GM23248 (cell line): Measurements from ENCODE around the gene PLCB1. TPM values are rescaled to one million over a fixed set of nuclear protein-coding genes. Genes with fewer than 3 reads are reported as not detected.
A peak's percentile ranks its signal among the peaks of the same experiment; 100 is the strongest.

Source experiments
- DNase-seq: peaks from one replicate; pipeline ENCODE4 v3.0.0-alpha.2; 2015
- H2AFZ ChIP-seq: fragments of 200-600 bp; sonication (generic); 2 replicates; pipeline ENCODE4 v1.6.1; 2016; ENCODE audit warnings: antibody characterized with exemption
- H3F3A ChIP-seq: fragments of 200-600 bp; sonication (generic); 2 replicates; pipeline ENCODE4 v1.6.1; 2016; ENCODE audit warnings: mild to moderate bottlenecking, antibody characterized with exemption, mixed run types; ENCODE audit not compliant: insufficient read depth
- H3K27ac ChIP-seq: fragments of 200-600 bp; sonication (generic); 2 replicates; pipeline ENCODE4 v1.5.1; 2016; ENCODE audit warnings: mild to moderate bottlenecking
- H3K27me3 ChIP-seq: fragments of 200-600 bp; sonication (generic); replicated peaks from 2 replicates; pipeline ENCODE4 v1.6.1; 2016; ENCODE audit warnings: mild to moderate bottlenecking; ENCODE audit not compliant: insufficient read depth
- H3K36me3 ChIP-seq: fragments of 200-600 bp; sonication (generic); 2 replicates; pipeline ENCODE4 v1.6.1; 2016; ENCODE audit warnings: low read depth, mild to moderate bottlenecking
- H3K4me1 ChIP-seq: fragments of 200-600 bp; sonication (generic); 2 replicates; pipeline ENCODE4 v1.6.1; 2016; ENCODE audit warnings: mild to moderate bottlenecking; ENCODE audit not compliant: insufficient read depth
- H3K4me2 ChIP-seq: fragments of 200-600 bp; sonication (generic); one replicate; pipeline ENCODE4 v1.6.1; 2016; ENCODE audit warnings: mild to moderate bottlenecking; ENCODE audit not compliant: unreplicated experiment
- H3K4me3 ChIP-seq: fragments of 200-600 bp; sonication (generic); 2 replicates; pipeline ENCODE4 v1.5.1; 2016; ENCODE audit warnings: mild to moderate bottlenecking
- H3K79me2 ChIP-seq: fragments of 200-600 bp; sonication (generic); 2 replicates; pipeline ENCODE4 v1.6.1; 2016; ENCODE audit warnings: mild to moderate bottlenecking; ENCODE audit not compliant: insufficient read depth
- H3K9ac ChIP-seq: fragments of 200-600 bp; sonication (generic); 2 replicates; pipeline ENCODE4 v1.6.1; 2016; ENCODE audit warnings: mild to moderate bottlenecking
- H3K9me2 ChIP-seq: fragments of 200-600 bp; sonication (generic); 2 replicates; pipeline ENCODE4 v1.6.1; 2016; ENCODE audit warnings: mixed run types, mild to moderate bottlenecking, moderate library complexity; ENCODE audit not compliant: insufficient read depth
- H3K9me3 ChIP-seq: fragments of 200-600 bp; sonication (generic); one replicate; pipeline ENCODE4 v1.6.1; 2017; ENCODE audit warnings: low read depth
- H4K20me1 ChIP-seq: fragments of 200-600 bp; sonication (generic); 2 replicates; pipeline ENCODE4 v1.6.0; 2016; ENCODE audit not compliant: insufficient read depth
- EZH2 ChIP-seq: fragments of 200-600 bp; sonication (generic); IDR thresholded peaks from 2 replicates; pipeline ENCODE4 v1.6.1; 2018; ENCODE audit warnings: antibody characterized with exemption, mild to moderate bottlenecking; ENCODE audit not compliant: insufficient read depth, poor library complexity, severe bottlenecking
- EZH2phosphoT487 ChIP-seq: fragments of 200-600 bp; sonication (generic); IDR thresholded peaks from 2 replicates; pipeline ENCODE4 v1.6.1; 2018; ENCODE audit warnings: antibody characterized with exemption, moderate library complexity, mild to moderate bottlenecking, low read depth; ENCODE audit not compliant: insufficient read depth
- WGBS, 2 experiments: methylation state at CpG; one replicate each; pipeline ENCODE4 v1.1.6; 2015 to 2017; ENCODE audit warnings: low lambda C conversion rate in 2 of 2, low coverage in 1 of 2; ENCODE audit errors: missing lambda C conversion rate in 2 of 2; 5-methylcytosine and 5-hydroxymethylcytosine counted together
- in situ Hi-C: fragments of 300-500 bp; cut with MboI; formaldehyde crosslinking; loops from 2 replicates; pipeline ENCODE4 v1.15.0; 2020
- polyA plus RNA-seq: library from polyadenylated mRNA; unstranded; fragments of >200 nt; fragmentation: Nextera tagmentation; extraction: Ambion mirVana; gene quantifications from 2 replicates; pipeline ENCODE4 v1.2.1, GENCODE V29; 2016
- total RNA-seq: library from RNA; depleted of rRNA; stranded (reverse); fragments of >200 nt; shearing (Covaris generic); gene quantifications from 2 replicates; pipeline ENCODE4 v1.2.3, GENCODE V29; 2014

PLCB1 gene
- total and polyA plus RNA-seq, 2 experiments from 2014 or later: 3.7 to 12.8 TPM

DNA sequence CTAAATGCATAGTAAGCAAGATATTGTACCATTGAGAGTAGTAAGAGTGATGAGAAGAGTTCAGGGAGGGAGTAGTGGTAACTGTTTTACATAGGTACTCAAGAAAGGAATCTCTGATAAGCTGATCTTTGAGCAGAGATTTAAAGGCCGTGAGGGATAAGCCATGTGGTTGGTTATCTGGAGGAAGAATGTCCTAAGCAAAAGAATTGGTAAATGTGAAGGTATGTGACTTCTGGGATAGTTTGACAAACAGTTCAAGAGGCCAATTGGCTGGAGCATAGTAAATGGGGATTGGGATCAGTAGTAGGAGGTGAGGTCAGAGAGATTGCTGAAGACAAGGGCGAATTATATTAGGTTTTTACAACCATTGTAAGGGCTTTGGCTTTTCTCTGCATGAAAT lies 40.1 kb downstream of the PLCB1 start:
- Histone ChIP-seq H3K36me3 (no peaks in the 10 kb centered on the region), H3K79me2 (no peaks in the 10 kb centered on the region), H2AFZ (no peak overlapping the region), H3F3A (no peaks in the 10 kb centered on the region), H3K4me1 (no peaks in the 10 kb centered on the region), H3K9me2 (0 out of 2 replicates have a peak, but pooled peaks cover 4% of the 10 kb centered on the region), H3K9ac (no peak overlapping the region), H3K4me2 (no peak overlapping the region), H3K4me3 (no peak overlapping the region), H4K20me1 (no peaks in the 10 kb centered on the region), H3K9me3 (no peaks in the 10 kb centered on the region), H3K27me3 (no peaks in the 10 kb centered on the region), H3K27ac (no peak overlapping the region)
- TF ChIP-seq EZH2phosphoT487 (no peak), EZH2 (no peak)
- 89 to 94% methylated on average over 2 of the region's 2 CpGs for whole genome bisulfite sequencing, 2 experiments
- in situ Hi-C loops: no loop called here
- no peak for DNase-seq

DNA sequence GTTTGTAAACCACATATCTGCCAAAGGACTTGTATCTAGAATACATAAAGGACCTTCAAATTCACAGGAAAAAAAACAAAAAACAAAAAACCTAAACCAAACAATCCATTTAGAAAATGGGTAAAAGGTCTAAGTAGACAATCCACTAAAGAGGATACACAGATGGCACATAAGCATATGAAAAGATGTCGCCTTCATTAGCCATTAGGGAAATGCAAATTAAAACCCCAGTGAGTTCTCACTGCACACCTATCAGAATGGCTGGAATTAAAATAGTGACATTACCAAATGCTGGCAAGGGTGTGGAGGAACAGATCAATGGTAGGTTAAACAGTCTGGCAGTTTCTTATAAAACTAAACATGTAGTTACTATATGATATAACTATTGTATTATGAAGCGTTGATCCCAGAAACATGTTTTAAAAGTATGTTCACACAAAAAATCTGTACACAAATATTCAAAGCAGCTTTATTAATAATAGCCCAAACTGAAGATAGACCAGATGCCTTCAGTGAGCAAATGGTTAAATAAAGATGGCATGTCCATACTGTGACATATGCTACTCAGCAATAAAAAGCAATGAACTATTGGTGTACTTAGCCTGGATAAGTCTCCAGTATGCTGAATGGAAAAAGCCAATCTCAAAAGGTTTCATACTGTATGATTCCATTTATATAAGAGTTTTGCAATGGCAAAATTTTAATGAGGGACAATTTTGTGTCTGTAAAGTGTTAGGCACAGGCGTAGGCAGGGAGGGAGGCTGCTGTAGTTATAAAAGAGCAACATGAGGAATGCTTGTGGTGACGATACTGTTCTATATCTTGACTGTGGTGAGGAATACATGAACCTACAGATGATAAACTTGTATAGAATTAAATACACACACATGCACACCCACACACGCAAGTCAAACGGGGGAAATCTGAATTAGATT lies 43.9 kb downstream of the PLCB1 start:
- H3K9me3 ChIP-seq: no peaks in the 10 kb centered on the region
- no peaks in the 10 kb centered on the region for H3K27me3 ChIP-seq
- no peaks in the 10 kb centered on the region for H3F3A ChIP-seq
- H3K4me2 ChIP-seq: no peak overlapping the region
- no peaks in the 10 kb centered on the region for H3K36me3 ChIP-seq
- in situ Hi-C loops: no loop called here
- H3K27ac ChIP-seq: no peak overlapping the region
- H3K4me1 ChIP-seq: peaks cover 5% of the 10 kb centered on the region; the same call in 1 of the 2 replicates
- TF ChIP-seq EZH2phosphoT487 (no peak), EZH2 (no peak)
- H3K9me2 ChIP-seq: no peaks in the 10 kb centered on the region
- no peaks in the 10 kb centered on the region for H3K79me2 ChIP-seq
- no peak overlapping the region for H3K4me3 ChIP-seq
- no peaks in the 10 kb centered on the region for H4K20me1 ChIP-seq
- no peak overlapping the region for H3K9ac ChIP-seq
- WGBS, 2 experiments: 96 to 98% methylated on average over 6 of the region's 6 CpGs
- H2AFZ ChIP-seq: no peak overlapping the region
- no peak for DNase-seq

DNA sequence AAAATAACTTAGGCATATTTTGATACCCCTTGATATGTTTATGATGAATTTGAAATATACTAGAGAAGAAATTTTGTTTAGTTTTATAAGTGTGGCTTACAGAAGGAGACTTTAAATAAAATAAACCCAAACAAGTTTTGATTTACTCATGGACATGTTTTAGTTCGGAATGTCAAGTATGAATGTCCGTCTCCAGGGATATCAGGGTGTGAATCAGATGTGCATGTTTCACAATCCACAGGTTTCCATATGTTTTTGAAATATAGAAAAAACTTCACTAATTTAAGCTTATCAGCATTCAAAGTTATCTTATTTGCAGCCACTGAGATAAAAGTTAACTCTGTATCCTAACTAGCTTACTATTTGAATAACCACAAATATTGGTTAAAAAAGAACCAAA lies 51.5 kb downstream of the PLCB1 start:
- H3K9me3 ChIP-seq: no peaks in the 10 kb centered on the region
- no peaks in the 10 kb centered on the region for H3K79me2 ChIP-seq
- H2AFZ ChIP-seq: no peak overlapping the region
- no peak overlapping the region for H3K27ac ChIP-seq
- peak; percentile 37 for DNase-seq
- no peak for TF ChIP-seq EZH2
- TF ChIP-seq EZH2phosphoT487: no peak
- H3K9me2 ChIP-seq: no peaks in the 10 kb centered on the region
- 68 to 77% methylated on average over 2 of the region's 2 CpGs for WGBS, 2 experiments
- no peak overlapping the region for H3K9ac ChIP-seq
- peak overlapping the region; percentile 3 for H3K4me2 ChIP-seq
- no peaks in the 10 kb centered on the region for H3K27me3 ChIP-seq
- no peak overlapping the region for H3K4me3 ChIP-seq
- no peaks in the 10 kb centered on the region for H3K36me3 ChIP-seq
- no peaks in the 10 kb centered on the region for H3F3A ChIP-seq
- no peaks in the 10 kb centered on the region for H4K20me1 ChIP-seq
- in situ Hi-C loops: no loop called here
- H3K4me1 ChIP-seq: peaks cover 19% of the 10 kb centered on the region

DNA sequence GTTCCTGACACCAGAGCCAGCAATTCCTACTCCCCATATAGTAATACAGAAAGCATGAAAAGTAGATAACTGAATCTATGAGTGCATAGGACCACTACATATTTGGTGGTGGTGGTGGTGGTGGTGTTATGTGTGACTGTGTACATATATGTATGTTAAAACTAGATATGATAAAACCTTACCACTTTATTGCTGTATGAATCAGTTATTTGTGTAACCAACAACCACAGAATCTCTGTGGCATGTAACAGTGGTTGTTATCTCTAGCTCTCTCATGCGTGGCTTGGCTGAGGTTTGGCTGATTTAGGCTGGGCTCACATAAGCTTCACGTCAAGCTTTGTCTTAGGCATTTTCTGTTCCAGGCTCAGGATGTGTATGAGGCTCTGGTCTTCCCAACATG lies 55.7 kb downstream of the PLCB1 start:
- H3K27ac ChIP-seq: no peak overlapping the region
- TF ChIP-seq EZH2phosphoT487 (no peak), EZH2 (no peak)
- H3K9me2 ChIP-seq: no peaks in the 10 kb centered on the region
- no peak overlapping the region for H3K4me2 ChIP-seq
- no peaks in the 10 kb centered on the region for H4K20me1 ChIP-seq
- H3K79me2 ChIP-seq: no peaks in the 10 kb centered on the region
- peaks cover 8% of the 10 kb centered on the region for H3K4me1 ChIP-seq
- H3K9ac ChIP-seq: no peak overlapping the region
- DNase-seq: no peak
- H3K9me3 ChIP-seq: no peaks in the 10 kb centered on the region
- H3F3A ChIP-seq: no peaks in the 10 kb centered on the region
- in situ Hi-C loops: no loop called here
- no peak overlapping the region for H2AFZ ChIP-seq
- no peaks in the 10 kb centered on the region for H3K27me3 ChIP-seq
- no peak overlapping the region for H3K4me3 ChIP-seq
- H3K36me3 ChIP-seq: no peaks in the 10 kb centered on the region
- WGBS, 2 experiments: 94 to 97% methylated on average over 2 of the region's 2 CpGs
